Measurements from ENCODE around the gene NR4A3. TPM values are rescaled to one million over a fixed set of nuclear protein-coding genes. Genes with fewer than 3 reads are reported as not detected.
"Not testable (repeated sequence)": the region's sequence is repeated elsewhere in the genome, so short reads cannot be mapped to it uniquely, and the experiment has no call there.

Gene NR4A3
- total RNA-seq, 2 experiments from 2014 or later, result 112 to 113 TPM

DNA sequence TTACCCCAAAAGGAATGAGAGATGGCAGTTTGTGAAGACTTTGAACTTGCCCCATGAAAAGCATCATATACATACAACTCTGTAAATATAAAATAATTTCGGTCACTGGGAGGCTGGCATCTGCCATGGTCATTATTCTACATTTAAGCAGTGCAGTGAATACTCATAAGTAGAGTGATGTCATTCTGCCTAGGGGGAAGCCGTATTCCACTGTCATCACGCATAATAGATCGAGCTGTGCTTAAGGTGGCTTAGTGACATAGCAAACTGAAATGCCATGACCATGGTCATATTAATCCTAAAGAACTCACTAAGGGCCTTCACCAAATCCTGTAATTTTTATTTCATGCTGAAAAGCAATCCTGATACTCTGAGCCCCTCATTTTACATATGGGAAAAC lies 42.4 kb upstream of the NR4A3 start:
- H3K4me1 Mint-ChIP-seq (ENCODE audit: low read depth), result peaks cover 34% of the 10 kb centered on the region
- no peaks in the 10 kb centered on the region for H3K36me3 Mint-ChIP-seq (ENCODE audit: low read depth)
- ChIA-PET POLR2A (interaction anchor here (0.6 to 1.0 kb wide), 2 partner anchors 43 to 547 kb away, joined by 3 read pairs; partner anchors contain the start of gene NR4A3), CTCF (no interaction called here)
- ATAC-seq (peak; percentile 79), DNase-seq (peak; percentile 41)
- peaks cover 4% of the 10 kb centered on the region for H3K9me3 Mint-ChIP-seq
- H3K27ac Mint-ChIP-seq, result peak overlapping the region; percentile 81
- H3K4me3 Mint-ChIP-seq, result no peak overlapping the region
- H3K27me3 Mint-ChIP-seq, result peaks cover 15% of the 10 kb centered on the region
- TF ChIP-seq, protein P1, sequence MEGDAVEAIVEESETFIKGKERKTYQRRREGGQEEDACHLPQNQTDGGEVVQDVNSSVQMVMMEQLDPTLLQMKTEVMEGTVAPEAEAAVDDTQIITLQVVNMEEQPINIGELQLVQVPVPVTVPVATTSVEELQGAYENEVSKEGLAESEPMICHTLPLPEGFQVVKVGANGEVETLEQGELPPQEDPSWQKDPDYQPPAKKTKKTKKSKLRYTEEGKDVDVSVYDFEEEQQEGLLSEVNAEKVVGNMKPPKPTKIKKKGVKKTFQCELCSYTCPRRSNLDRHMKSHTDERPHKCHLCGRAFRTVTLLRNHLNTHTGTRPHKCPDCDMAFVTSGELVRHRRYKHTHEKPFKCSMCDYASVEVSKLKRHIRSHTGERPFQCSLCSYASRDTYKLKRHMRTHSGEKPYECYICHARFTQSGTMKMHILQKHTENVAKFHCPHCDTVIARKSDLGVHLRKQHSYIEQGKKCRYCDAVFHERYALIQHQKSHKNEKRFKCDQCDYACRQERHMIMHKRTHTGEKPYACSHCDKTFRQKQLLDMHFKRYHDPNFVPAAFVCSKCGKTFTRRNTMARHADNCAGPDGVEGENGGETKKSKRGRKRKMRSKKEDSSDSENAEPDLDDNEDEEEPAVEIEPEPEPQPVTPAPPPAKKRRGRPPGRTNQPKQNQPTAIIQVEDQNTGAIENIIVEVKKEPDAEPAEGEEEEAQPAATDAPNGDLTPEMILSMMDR (IDR thresholded peaks at IDR 0.05), result no peak
- intact Hi-C loops (cut with micrococcal nuclease), result no loop called here

DNA sequence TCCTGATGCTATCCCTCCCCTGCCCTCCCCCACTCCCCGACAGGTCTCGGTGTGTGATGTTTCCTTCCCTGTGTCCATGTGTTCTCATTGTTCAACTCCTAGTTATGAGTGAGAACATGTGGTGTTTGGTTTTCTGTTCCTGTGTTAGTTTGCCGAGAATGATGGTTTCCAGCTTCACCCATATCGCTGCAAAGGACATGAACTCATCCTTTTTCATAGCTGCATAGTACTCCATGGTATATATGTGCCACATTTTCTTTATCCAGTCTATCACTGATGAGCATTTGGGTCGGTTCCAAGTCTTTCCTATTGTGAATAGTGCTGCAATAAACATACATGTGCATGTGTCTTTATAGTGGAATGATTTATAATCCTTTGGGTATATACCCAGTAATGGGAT lies 39.3 kb upstream of the NR4A3 start:
- peaks cover 36% of the 10 kb centered on the region for H3K4me1 Mint-ChIP-seq (ENCODE audit: low read depth)
- H3K27ac Mint-ChIP-seq; DNase-seq; intact Hi-C loops (cut with micrococcal nuclease); ATAC-seq; H3K36me3 Mint-ChIP-seq (ENCODE audit: low read depth); H3K4me3 Mint-ChIP-seq; CTCF ChIA-PET; POLR2A ChIA-PET; H3K9me3 Mint-ChIP-seq: not testable (repeated sequence)
- H3K27me3 Mint-ChIP-seq, result peaks cover 24% of the 10 kb centered on the region

DNA sequence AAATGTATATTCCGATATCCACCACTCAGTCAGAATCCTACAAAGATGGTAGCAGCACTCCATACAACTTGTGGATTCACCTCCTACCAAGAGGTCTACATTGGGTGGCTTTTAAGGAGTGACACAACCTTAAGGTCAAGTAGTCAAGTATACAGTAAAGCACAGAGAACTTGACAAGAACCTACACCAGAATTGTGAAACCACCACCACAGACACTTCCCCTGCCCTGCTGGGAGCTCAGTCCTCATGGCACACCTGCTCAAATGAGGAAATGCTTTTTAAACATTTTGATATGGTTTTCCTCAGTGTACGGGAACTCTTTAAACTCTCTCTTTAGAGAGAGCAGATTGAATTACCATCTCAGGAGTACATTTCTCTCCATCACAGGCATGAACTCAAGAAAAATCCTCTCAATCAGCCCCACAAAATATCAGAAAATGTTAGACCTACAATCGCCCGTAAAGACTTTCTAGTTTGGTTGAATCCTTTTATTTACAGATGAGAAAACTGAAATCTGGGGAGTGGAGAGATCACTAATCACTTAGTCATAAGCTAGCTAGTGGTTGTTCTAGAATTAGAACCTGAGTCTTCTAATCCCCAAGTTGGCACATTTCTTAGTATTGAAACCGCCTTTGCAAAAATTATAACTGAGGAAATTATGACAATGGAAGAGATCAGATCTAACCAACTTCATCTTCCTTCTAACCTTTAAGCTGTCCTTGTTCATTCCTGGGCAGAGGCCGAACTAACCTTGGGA lies 38.5 kb upstream of the NR4A3 start:
- intact Hi-C loops (cut with micrococcal nuclease), result no loop called here
- H3K27me3 Mint-ChIP-seq, result peaks cover 28% of the 10 kb centered on the region
- DNase-seq, result no peak
- POLR2A ChIA-PET, result interaction anchor here (1.2 kb wide), 1 partner anchor 12 kb away, joined by 3 read pairs; no protein-coding TSS in a partner anchor
- no peak overlapping the region for H3K4me3 Mint-ChIP-seq
- CTCF ChIA-PET, result interaction anchor here (1.8 kb wide), 1 partner anchor 11 kb away, joined by 7 read pairs; no protein-coding TSS in a partner anchor
- H3K27ac Mint-ChIP-seq, result no peak overlapping the region
- no peak for ATAC-seq
- H3K9me3 Mint-ChIP-seq, result peaks cover 4% of the 10 kb centered on the region
- peaks cover 31% of the 10 kb centered on the region for H3K4me1 Mint-ChIP-seq (ENCODE audit: low read depth)
- TF ChIP-seq, protein P1 (IDR thresholded peaks at IDR 0.05), result no peak
- H3K36me3 Mint-ChIP-seq (ENCODE audit: low read depth), result no peaks in the 10 kb centered on the region

DNA sequence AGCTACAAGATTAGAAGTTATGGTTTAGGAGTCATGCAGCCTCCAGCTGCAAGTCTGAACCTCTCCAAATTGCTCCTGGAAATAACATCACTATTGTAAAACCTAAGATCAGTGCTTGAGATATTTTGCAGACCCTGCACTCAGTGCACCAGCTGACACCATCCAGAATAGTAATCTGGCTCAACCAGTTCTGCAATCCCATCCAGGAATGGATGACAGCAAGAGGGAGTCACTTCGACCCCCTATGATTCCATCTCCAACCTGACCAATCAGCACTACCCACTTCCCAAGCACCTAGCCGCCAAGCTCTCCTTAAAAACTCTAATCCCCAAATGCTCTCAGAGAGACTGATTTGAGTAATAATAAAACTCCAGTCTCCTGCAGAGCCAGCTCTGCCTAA lies 37.9 kb upstream of the NR4A3 start:
- Mint-ChIP-seq H3K4me1 (ENCODE audit: low read depth) (peaks cover 25% of the 10 kb centered on the region), H3K9me3 (peaks cover 4% of the 10 kb centered on the region), H3K27me3 (peaks cover 28% of the 10 kb centered on the region), H3K4me3 (no peak overlapping the region), H3K36me3 (ENCODE audit: low read depth) (no peaks in the 10 kb centered on the region), H3K27ac (no peak overlapping the region)
- intact Hi-C loops (cut with micrococcal nuclease), result no loop called here
- CTCF ChIA-PET, result interaction anchor here (1.8 kb wide), 1 partner anchor 11 kb away, joined by 7 read pairs; no protein-coding TSS in a partner anchor
- DNase-seq (no peak), ATAC-seq (no peak)
- TF ChIP-seq, protein P1 (IDR thresholded peaks at IDR 0.05), result no peak
- POLR2A ChIA-PET, result interaction anchor here (1.2 kb wide), 1 partner anchor 11 kb away, joined by 3 read pairs; no protein-coding TSS in a partner anchor

DNA sequence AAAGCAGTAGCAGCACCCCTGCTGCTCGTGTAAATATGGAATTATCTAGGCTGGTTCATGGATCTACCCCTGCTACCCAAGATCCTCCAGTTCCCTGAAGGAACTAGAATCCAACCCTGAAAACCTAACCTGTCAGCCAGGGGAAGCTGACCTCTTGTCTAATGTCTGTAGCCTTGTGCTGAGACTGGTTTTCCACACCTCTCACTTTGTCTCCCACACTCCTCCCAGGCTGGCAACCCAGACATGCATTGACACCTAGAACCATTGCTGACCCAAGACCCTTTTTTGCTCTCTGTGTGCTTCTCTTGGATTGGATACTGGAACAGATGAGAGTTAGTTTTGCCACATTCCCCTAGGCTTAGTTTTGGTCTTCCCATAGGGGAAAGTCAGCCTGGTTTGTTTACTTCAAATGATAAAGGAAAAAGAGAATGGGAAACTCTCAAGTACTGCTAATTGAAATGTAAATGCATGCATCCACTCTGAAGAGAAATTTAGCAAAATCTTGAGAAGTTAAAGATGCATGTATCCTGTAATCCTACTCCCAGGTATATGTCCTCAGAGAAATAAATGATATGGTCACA lies 36.6 kb upstream of the NR4A3 start:
- Mint-ChIP-seq H3K4me3 (no peak overlapping the region), H3K9me3 (peaks cover 4% of the 10 kb centered on the region), H3K36me3 (ENCODE audit: low read depth) (no peaks in the 10 kb centered on the region), H3K27ac (no peak overlapping the region), H3K4me1 (ENCODE audit: low read depth) (peaks cover 14% of the 10 kb centered on the region), H3K27me3 (peaks cover 31% of the 10 kb centered on the region)
- no peak for DNase-seq
- TF ChIP-seq, protein P1 (IDR thresholded peaks at IDR 0.05), result no peak
- no peak for ATAC-seq
- ChIA-PET POLR2A (no interaction called here), CTCF (interaction anchor here (0.8 to 1.8 kb wide), 2 partner anchors 13 to 39 kb away, joined by 3 to 7 read pairs; no protein-coding TSS in a partner anchor)
- intact Hi-C loops (cut with micrococcal nuclease), result no loop called here

All from activated CD8-positive, alpha-beta T cell treated with anti-CD3 and anti-CD28 coated beads for 36 hours (primary cell).